GM10248 (cell line): ENCODE measurements around the gene ZNF554.
A peak's percentile ranks its signal among the peaks of the same experiment; 100 is the strongest.

Source experiments
- CTCF ChIA-PET: fragments of 300-600 bp; sonication (Branson Sonifier 250); formaldehyde crosslinking; extraction: SDS; loops from one replicate; lab custom pipeline; 2021; ENCODE audit warnings: antibody characterized with exemption; lab: Yijun Ruan, JAX
- POLR2A ChIA-PET: fragments of 350-650 bp; sonication (Branson Sonifier 250); formaldehyde crosslinking; extraction: SDS; loops from one replicate; lab custom pipeline; 2020; ENCODE audit warnings: antibody characterized with exemption; lab: Yijun Ruan, JAX
- DNase-seq: peaks from one replicate; pipeline ENCODE4 v3.0.0; 2012; ENCODE audit errors: extremely low spot score
- CTCF ChIP-seq: IDR thresholded peaks from 2 replicates; pipeline ENCODE4 v1.5.1; 2012; ENCODE audit warnings: mild to moderate bottlenecking, low read depth; ENCODE audit errors: extremely low read depth, missing control alignments, control extremely low read depth

The ZNF554 gene

GRCh38 chr19:2819540-2820111 is at the start of gene ZNF554:
TSS of gene ZNF554 (plus strand) at chr19:2819868. CDS start at chr19:2820072, 204 bp downstream.
- TF ChIP-seq CTCF = peak; percentile 97
- CTCF ChIA-PET = interaction anchor here (0.6 to 2.3 kb wide), 8 partner anchors 8 to 171 kb away, joined by 3 to 11 read pairs (median 4); partner anchors contain the start of genes SGTA and ZNF556
- peak; percentile 96 for DNase-seq
- POLR2A ChIA-PET = no interaction called here

- no peak for DNase-seq
- no peak for TF ChIP-seq CTCF
- CTCF ChIA-PET = interaction anchor here (1.6 kb wide), 2 partner anchors 11 to 21 kb away, joined by 4 to 5 read pairs; no protein-coding TSS in a partner anchor
- POLR2A ChIA-PET = no interaction called here
Observed at GRCh38 chr19:2770055-2771013, 49.3 kb upstream of the ZNF554 start.

- CTCF ChIA-PET = interaction anchor here (1.6 kb wide), 2 partner anchors 9 to 22 kb away, joined by 4 to 5 read pairs; no protein-coding TSS in a partner anchor
- TF ChIP-seq CTCF = no peak
- POLR2A ChIA-PET = no interaction called here
- DNase-seq = no peak
Observed at GRCh38 chr19:2771786-2772674, 47.6 kb upstream of the ZNF554 start.

GRCh38 chr19:2774083-2774679 is 45.5 kb upstream of the ZNF554 start:
- POLR2A ChIA-PET = no interaction called here
- CTCF ChIA-PET = no interaction called here
- no peak for DNase-seq
- no peak for TF ChIP-seq CTCF

GRCh38 chr19:2774953-2775555 is 44.6 kb upstream of the ZNF554 start:
- POLR2A ChIA-PET = no interaction called here
- no peak for DNase-seq
- no peak for TF ChIP-seq CTCF
- CTCF ChIA-PET = interaction anchor here (1.3 to 1.4 kb wide), 2 partner anchors 26 to 127 kb away, joined by 3 to 9 read pairs; no protein-coding TSS in a partner anchor
